SK-N-SH treated with all-trans-retinoic acid at 6 μM for 48 hours (cell line): ENCODE measurements around the gene CEP250.

Experiments used
- ATAC-seq: fragments of 200-7000 bp; cut with Tn5 transposase; 3 replicates; pipeline ENCODE4 v1.9.1; 2020; ENCODE audit warnings: mild to moderate bottlenecking, moderate library complexity
- ARNTL ChIP-seq: fragments of 450-650 bp; formaldehyde crosslinking; IDR thresholded peaks from 2 replicates; pipeline ENCODE4 v1.5.0; 2020; ENCODE audit warnings: low read depth, mild to moderate bottlenecking, moderate library complexity, borderline replicate concordance
- BACH2 ChIP-seq: fragments of 250-450 bp; sonication (Bioruptor Pico); IDR thresholded peaks from 2 replicates; pipeline ENCODE4 v1.9.0; 2021; ENCODE audit warnings: mild to moderate bottlenecking, borderline replicate concordance
- CREB5 ChIP-seq: fragments of 250-450 bp; sonication (Bioruptor Pico); IDR thresholded peaks from 2 replicates; pipeline ENCODE4 v1.5.1; 2020; ENCODE audit warnings: low read depth, mild to moderate bottlenecking, moderate library complexity
- CSDC2 ChIP-seq: fragments of 250-450 bp; sonication (Bioruptor Pico); IDR thresholded peaks from 2 replicates; pipeline ENCODE4 v1.5.0; 2020; ENCODE audit warnings: mild to moderate bottlenecking, moderate library complexity
- CSRNP3 ChIP-seq: fragments of 250-450 bp; sonication (Bioruptor Pico); IDR thresholded peaks from 2 replicates; pipeline ENCODE4 v1.5.1; 2021; ENCODE audit warnings: mild to moderate bottlenecking, moderate library complexity
- GLIS3 ChIP-seq: fragments of 250-450 bp; sonication (Bioruptor Pico); IDR thresholded peaks from 2 replicates; pipeline ENCODE4 v1.5.0; 2020; ENCODE audit warnings: mild to moderate bottlenecking, moderate library complexity
- ISL1 ChIP-seq: fragments of 250-450 bp; sonication (Bioruptor Pico); IDR thresholded peaks from 2 replicates; pipeline ENCODE4 v2.1.2; 2022; ENCODE audit warnings: mild to moderate bottlenecking, moderate library complexity
- OSR1 ChIP-seq: fragments of 250-450 bp; sonication (Bioruptor Pico); IDR thresholded peaks from 2 replicates; pipeline ENCODE4 v1.8.0; 2022; ENCODE audit warnings: moderate library complexity, mild to moderate bottlenecking, inconsistent platforms
- PATZ1 ChIP-seq: fragments of 250-450 bp; sonication (Bioruptor Pico); IDR thresholded peaks from 2 replicates; pipeline ENCODE4 v1.8.0; 2020; ENCODE audit warnings: mild to moderate bottlenecking, moderate library complexity, borderline replicate concordance
- POU6F1 ChIP-seq: fragments of 250-450 bp; sonication (Bioruptor Pico); IDR thresholded peaks from 2 replicates; pipeline ENCODE4 v1.8.0; 2021; ENCODE audit warnings: low read depth, mild to moderate bottlenecking, moderate library complexity, borderline replicate concordance
- RARB ChIP-seq: fragments of 250-450 bp; sonication (Bioruptor Pico); IDR thresholded peaks from 2 replicates; pipeline ENCODE4 v1.8.0; 2021; ENCODE audit warnings: mild to moderate bottlenecking, moderate library complexity
- SNAI2 ChIP-seq: fragments of 250-450 bp; sonication (Bioruptor Pico); IDR thresholded peaks from 2 replicates; pipeline ENCODE4 v1.5.0; 2020; ENCODE audit warnings: mild to moderate bottlenecking, moderate library complexity
- TCF4 ChIP-seq: fragments of 250-450 bp; sonication (Bioruptor Pico); IDR thresholded peaks from 2 replicates; pipeline ENCODE4 v1.8.0; 2021; ENCODE audit warnings: mild to moderate bottlenecking, moderate library complexity, borderline replicate concordance
- TOX ChIP-seq: fragments of 250-450 bp; sonication (Bioruptor Pico); IDR thresholded peaks from 2 replicates; pipeline ENCODE4 v1.8.0; 2021; ENCODE audit warnings: mild to moderate bottlenecking, moderate library complexity, borderline replicate concordance
- ZC3H10 ChIP-seq: fragments of 250-450 bp; sonication (Bioruptor Pico); IDR thresholded peaks from 2 replicates; pipeline ENCODE4 v1.5.1; 2021; ENCODE audit warnings: mild to moderate bottlenecking, moderate library complexity
- ZFP3 ChIP-seq: fragments of 250-450 bp; sonication (Bioruptor Pico); IDR thresholded peaks from 2 replicates; pipeline ENCODE4 v1.5.0; 2020; ENCODE audit warnings: mild to moderate bottlenecking, moderate library complexity
- ZFP30 ChIP-seq: fragments of 450-650 bp; formaldehyde crosslinking; IDR thresholded peaks from 2 replicates; pipeline ENCODE4 v1.5.0; 2022; ENCODE audit warnings: mild to moderate bottlenecking, moderate library complexity
- ZNF565 ChIP-seq: fragments of 450-650 bp; formaldehyde crosslinking; conservative IDR thresholded peaks from 2 replicates; pipeline ENCODE4 v1.5.0; 2020; ENCODE audit warnings: low read depth, mild to moderate bottlenecking, moderate library complexity
- ZNF70 ChIP-seq: fragments of 450-650 bp; formaldehyde crosslinking; IDR thresholded peaks from 2 replicates; pipeline ENCODE4 v1.5.0; 2020; ENCODE audit warnings: mild to moderate bottlenecking, moderate library complexity
- ZNF8 ChIP-seq: fragments of 450-650 bp; formaldehyde crosslinking; IDR thresholded peaks from 2 replicates; pipeline ENCODE4 v1.5.0; 2020; ENCODE audit warnings: mild to moderate bottlenecking, moderate library complexity

The CEP250 gene

GRCh38 chr20:35556871-35557270 lies 101.5 kb downstream of the CEP250 start:
- TF ChIP-seq POU6F1 (no peak), ZNF8 (no peak), RARB (CRISPR knock-in tag) (no peak), CSDC2 (CRISPR knock-in tag) (no peak)
- ATAC-seq: no peak

- no peak for TF ChIP-seq CREB5 (CRISPR knock-in tag)
- no peak for TF ChIP-seq ZNF70
- TF ChIP-seq BACH2 (CRISPR knock-in tag): no peak
- TF ChIP-seq RARB (CRISPR knock-in tag): no peak
- TF ChIP-seq ZFP3 (CRISPR knock-in tag): no peak
- TF ChIP-seq SNAI2: no peak
- no peak for TF ChIP-seq TCF4 (CRISPR knock-in tag)
- TF ChIP-seq OSR1 (CRISPR knock-in tag): no peak
- no peak for TF ChIP-seq CSDC2 (CRISPR knock-in tag)
- TF ChIP-seq ZC3H10: no peak
- no peak for TF ChIP-seq ZNF565 (CRISPR knock-in tag)
- TF ChIP-seq TOX (CRISPR knock-in tag): no peak
- no peak for ATAC-seq
These were observed 103.1 kb downstream of the CEP250 start for GRCh38 chr20:35558451-35558850.

GRCh38 chr20:35559042-35559693 lies 103.8 kb downstream of the CEP250 start:
- TF ChIP-seq CREB5 (CRISPR knock-in tag) (no peak), CSRNP3 (CRISPR knock-in tag) (no peak), ZNF70 (no peak), SNAI2 (no peak), GLIS3 (CRISPR knock-in tag) (no peak), ZNF565 (CRISPR knock-in tag) (no peak), ZFP30 (CRISPR knock-in tag) (no peak), BACH2 (CRISPR knock-in tag) (no peak), ARNTL (CRISPR knock-in tag) (no peak), TCF4 (CRISPR knock-in tag) (no peak), RARB (CRISPR knock-in tag) (no peak), ZFP3 (CRISPR knock-in tag) (no peak), ISL1 (CRISPR knock-in tag) (no peak), PATZ1 (CRISPR knock-in tag) (no peak), ZNF8 (no peak), OSR1 (CRISPR knock-in tag) (no peak)
- ATAC-seq: no peak

- TF ChIP-seq SNAI2 (no peak), ZNF70 (no peak), ZC3H10 (no peak), ISL1 (CRISPR knock-in tag) (no peak), ZNF565 (CRISPR knock-in tag) (no peak)
- ATAC-seq: no peak
These were observed 104.7 kb downstream of the CEP250 start for GRCh38 chr20:35560105-35560511.
